Endometrial microvascular endothelial cells (primary cell): Measurements from ENCODE around the gene CGB5. TPM values are rescaled to one million over a fixed set of nuclear protein-coding genes. Genes with fewer than 3 reads are reported as not detected.
"Not testable (repeated sequence)": the region's sequence is repeated elsewhere in the genome, so short reads cannot be mapped to it uniquely, and the experiment has no call there.

Experiments used
- in situ Hi-C: cut with HindIII; loops from 2 replicates; pipeline ENCODE4 v1.10.0; 2017; ENCODE audit warnings: low sequenced_read_pairs, low pct_unique_long_range_greater_than_20kb; ENCODE audit errors: inconsistent ontology term
- total RNA-seq: library from RNA; depleted of rRNA; stranded (reverse); fragments of >200 nt; gene quantifications from one replicate; pipeline ENCODE4 v1.2.3, GENCODE V29; 2015; ENCODE audit errors: inconsistent ontology term

CGB5 gene
- total RNA-seq, 1 donor from 2014 or later = not detected

- in situ Hi-C loops = no loop called here
Observed at GRCh38 chr19:49073514-49074378, 30.1 kb downstream of the CGB5 start.

- in situ Hi-C loops = not testable (repeated sequence)
Observed at GRCh38 chr19:49074869-49075268, 31.2 kb downstream of the CGB5 start.

- in situ Hi-C loops = no loop called here
Observed at GRCh38 chr19:49080392-49080791, 36.7 kb downstream of the CGB5 start.

- in situ Hi-C loops = no loop called here
Observed at GRCh38 chr19:49081273-49081672, 37.6 kb downstream of the CGB5 start.

- in situ Hi-C loops = no loop called here
Observed at GRCh38 chr19:49084206-49085019, 40.8 kb downstream of the CGB5 start.

- in situ Hi-C loops = no loop called here
Observed at GRCh38 chr19:49085020-49085867, 41.6 kb downstream of the CGB5 start, which contains the start of gene SNRNP70. SNRNP70 (plus strand) TSS chr19:49085451; CDS start chr19:49086415, 964 bp downstream.

GRCh38 chr19:49085868-49086232 is 42.2 kb downstream of the CGB5 start:
- in situ Hi-C loops = no loop called here

- in situ Hi-C loops = no loop called here
Observed at GRCh38 chr19:49086296-49086695, 42.6 kb downstream of the CGB5 start.

- in situ Hi-C loops = no loop called here
Observed at GRCh38 chr19:49091391-49092038, 47.9 kb downstream of the CGB5 start.

GRCh38 chr19:49092686-49093085 is 49.0 kb downstream of the CGB5 start:
- in situ Hi-C loops = no loop called here

Other genes starting within 250 kb of the CGB5 start
- gene BCAT2, start 232.8 kb upstream of the CGB5 start, total RNA-seq = 82.0 TPM
- 4.5 TPM for gene HSD17B14, start 207.4 kb upstream of the CGB5 start, total RNA-seq
- not detected for gene PLEKHA4, start 175.2 kb upstream of the CGB5 start, total RNA-seq
- gene PPP1R15A, start 171.4 kb upstream of the CGB5 start, total RNA-seq = 56.0 TPM
- gene TULP2, start 145.1 kb upstream of the CGB5 start, total RNA-seq = not detected
- gene NUCB1, start 143.5 kb upstream of the CGB5 start, total RNA-seq = 227 TPM
- gene DHDH, start 110.1 kb upstream of the CGB5 start, total RNA-seq = not detected
- 149 TPM for gene BAX, start 89.0 kb upstream of the CGB5 start, total RNA-seq
- gene FTL, start 78.5 kb upstream of the CGB5 start, total RNA-seq = 3,048 TPM
- gene GYS1, start 50.5 kb upstream of the CGB5 start, total RNA-seq = 45.1 TPM
- gene RUVBL2, start 50.0 kb upstream of the CGB5 start, total RNA-seq = 267 TPM
- gene LHB, start 26.8 kb upstream of the CGB5 start, total RNA-seq = not detected
- gene CGB3, start 19.5 kb upstream of the CGB5 start, total RNA-seq = not detected
- not detected for gene CGB2, start 12.0 kb upstream of the CGB5 start, total RNA-seq
- not detected for gene CGB1, start 7.0 kb upstream of the CGB5 start, total RNA-seq
- gene CGB8, start 5.3 kb downstream of the CGB5 start, total RNA-seq = not detected
- gene CGB7, start 13.9 kb downstream of the CGB5 start, total RNA-seq = not detected
- gene NTF4, start 21.0 kb downstream of the CGB5 start, total RNA-seq = not detected
- gene KCNA7, start 28.9 kb downstream of the CGB5 start, total RNA-seq = not detected
- 260 TPM for gene SNRNP70, start 41.6 kb downstream of the CGB5 start, total RNA-seq
- gene LIN7B, start 70.5 kb downstream of the CGB5 start, total RNA-seq = 0.74 TPM
- 0.74 TPM for gene C19orf73, start 75.3 kb downstream of the CGB5 start, total RNA-seq
- 1.9 TPM for gene PPFIA3, start 75.7 kb downstream of the CGB5 start, total RNA-seq
- not detected for gene HRC, start 111.5 kb downstream of the CGB5 start, total RNA-seq
- 27.8 TPM for gene TRPM4, start 113.9 kb downstream of the CGB5 start, total RNA-seq